ENCODE results near the gene CGB2.

GRCh38 chr19:49022116-49022515 lies 9.6 kb upstream of the CGB2 start:
- TF ChIP-seq POLR2A (IDR thresholded peaks at IDR 0.05) (no peak), CTCF (IDR thresholded peaks at IDR 0.05) (no peak)
